K562 (cell line): ENCODE results near the gene CPNE1. TPM values are rescaled to one million over a fixed set of nuclear protein-coding genes. Genes with fewer than 3 reads are reported as not detected.

ENCODE experiments used
- ATAC-seq: fragments of 200-7000 bp; cut with Tn5 transposase; 3 replicates; pipeline ENCODE4 v1.9.1; 2020; ENCODE audit warnings: moderate library complexity
- BruUV-seq: library from RNA; stranded (reverse); fragments of 400-500 nt; replicated peaks from 2 replicates; lab custom pipeline; 2021; lab: Mats Ljungman, UMichigan
- CTCF ChIA-PET: fragments of 300-600 bp; formaldehyde crosslinking; extraction: SDS; loops from one replicate; lab custom pipeline; 2021; ENCODE audit warnings: low intra/inter-chr PET ratio; lab: Yijun Ruan, JAX
- POLR2A ChIA-PET: fragments of 300-600, 350-650 bp; sonication (Branson Sonifier 250); formaldehyde crosslinking; extraction: SDS; loops from one replicate; lab custom pipeline; 2021; ENCODE audit warnings: antibody characterized with exemption, inconsistent platforms; lab: Yijun Ruan, JAX
- DNase-seq, 4 experiments: peaks; one replicate each; pipeline versions ENCODE4 v3.0.0 to v3.0.0-alpha.2; 2011 to 2018; ENCODE audit warnings: low spot score in 3 of 4, mixed read lengths in 3 of 4; ENCODE audit errors: extremely low read depth in 1 of 4
- FAIRE-seq: peaks from 2 replicates; lab custom pipeline; 2011; peaks lifted over from hg19 to GRCh38; lab: Jason Lieb, UNC
- H2AFZ ChIP-seq: 2 replicates; pipeline ENCODE4 v1.6.0; 2011; ENCODE audit warnings: low read depth, low read length, control low read depth, inconsistent platforms
- H3K27ac ChIP-seq: fragments of 200-600 bp; 3 replicates; pipeline ENCODE4 v1.8.0; 2011; ENCODE audit warnings: low read depth, mild to moderate bottlenecking, control low read depth, inconsistent platforms, low read length, moderate library complexity, mixed read lengths; ENCODE audit errors: extremely low read depth
- H3K27me3 ChIP-seq, 2 experiments: fragments of 300-600 bp in 1 of 2; 2 replicates in 1 of 2; 3 replicates in 1 of 2; pipeline versions ENCODE4 v1.6.0 to v1.8.0; 2011; ENCODE audit warnings: inconsistent platforms in 2 of 2, low read length in 2 of 2, mild to moderate bottlenecking in 1 of 2, mixed read lengths in 1 of 2, moderate library complexity in 1 of 2; ENCODE audit not compliant: control insufficient read depth in 2 of 2, insufficient read depth in 2 of 2
- H3K36me3 ChIP-seq: fragments of 300-600 bp; 3 replicates; pipeline ENCODE4 v1.8.0; 2011; ENCODE audit warnings: mild to moderate bottlenecking, low read length, inconsistent platforms; ENCODE audit not compliant: control insufficient read depth, insufficient read depth
- H3K4me1 ChIP-seq, 2 experiments: fragments of 200-600 bp in 1 of 2; replicated peaks in 1 of 2; 2 replicates in 1 of 2; 3 replicates in 1 of 2; pipeline versions ENCODE4 v1.5.1 to v1.8.0; 2011; ENCODE audit warnings: inconsistent platforms in 2 of 2, low read length in 2 of 2, mild to moderate bottlenecking in 1 of 2, mixed read lengths in 1 of 2, moderate library complexity in 1 of 2; ENCODE audit not compliant: control insufficient read depth in 2 of 2, insufficient read depth in 2 of 2
- H3K4me2 ChIP-seq: 2 replicates; pipeline ENCODE4 v1.6.1; 2011; ENCODE audit warnings: low read length, control low read depth, inconsistent platforms, mixed read lengths; ENCODE audit not compliant: insufficient read depth
- H3K4me3 ChIP-seq: fragments of 200-600 bp; sonication (generic), shearing (Covaris generic); 2 replicates; pipeline ENCODE4 v1.5.1; 2016; ENCODE audit warnings: control low read depth, inconsistent platforms
- H3K79me2 ChIP-seq: fragments of 200-600 bp; 3 replicates; pipeline ENCODE4 v1.8.0; 2011; ENCODE audit warnings: low read length, inconsistent platforms; ENCODE audit not compliant: control insufficient read depth, insufficient read depth
- H3K9ac ChIP-seq, 2 experiments: 2 replicates each; pipeline versions ENCODE4 v1.6.0 to v1.6.1; 2011; ENCODE audit warnings: low read depth in 2 of 2, low read length in 2 of 2, control low read depth in 1 of 2, inconsistent platforms in 1 of 2, mild to moderate bottlenecking in 1 of 2, mixed read lengths in 1 of 2; ENCODE audit not compliant: insufficient read depth in 1 of 2
- H3K9me1 ChIP-seq: one replicate; pipeline ENCODE4 v1.6.0; 2011; ENCODE audit warnings: inconsistent platforms, mild to moderate bottlenecking, low read length, moderate library complexity; ENCODE audit not compliant: control insufficient read depth, insufficient read depth
- H3K9me3 ChIP-seq: replicated peaks from 2 replicates; pipeline ENCODE4 v1.5.1; 2011; ENCODE audit warnings: low read depth, low read length, inconsistent platforms; ENCODE audit not compliant: control insufficient read depth, insufficient read depth
- H4K20me1 ChIP-seq: replicated peaks from 2 replicates; pipeline ENCODE4 v1.6.1; 2011; ENCODE audit warnings: low read length, inconsistent platforms, mixed read lengths; ENCODE audit not compliant: control insufficient read depth, insufficient read depth
- CCNT2 ChIP-seq: IDR thresholded peaks from 2 replicates; pipeline ENCODE4 v1.6.1; 2011; ENCODE audit warnings: borderline replicate concordance, low read depth, mild to moderate bottlenecking, moderate library complexity, mixed read lengths, low read length; ENCODE audit not compliant: insufficient read length; ENCODE audit errors: extremely low read depth
- RAD51 ChIP-seq: fragments of 450-650 bp; IDR thresholded peaks from 2 replicates; pipeline ENCODE4 v1.7.1; 2016; ENCODE audit warnings: low read depth, mild to moderate bottlenecking, borderline replicate concordance
- ZNF143 ChIP-seq: sonication (generic); formaldehyde crosslinking; IDR thresholded peaks from 2 replicates; pipeline ENCODE4 v1.9.0; 2022; ENCODE audit warnings: mild to moderate bottlenecking, missing genetic modification reagents
- WGBS: fragments of 100-300 bp; shearing (Covaris generic); methylation state at CpG from one replicate; pipeline ENCODE4 v1.1.6; 2016; ENCODE audit warnings: low coverage, mixed read lengths; ENCODE audit not compliant: insufficient coverage; ENCODE audit errors: missing lambda C conversion rate; 5-methylcytosine and 5-hydroxymethylcytosine counted together
- in situ Hi-C: fragments of 300-500 bp; cut with MboI; formaldehyde crosslinking; loops from 4 replicates; pipeline ENCODE4 v1.15.0; 2018; ENCODE audit warnings: inconsistent platforms, mixed read lengths
- intact Hi-C: fragments of 100-400 bp; cut with micrococcal nuclease; formaldehyde crosslinking; loops from 2 replicates; pipeline ENCODE4 v1.14.2; 2022
- polyA plus RNA-seq, 8 experiments: library from polyadenylated mRNA; depleted of rRNA in 4 of 8; stranded (reverse) in 5 of 8; unstranded in 3 of 8; fragments of >200 nt; fragmentation: Nextera tagmentation in 2 of 8; fragmentation: Illumina TruSeq in 1 of 8; extraction: Ambion mirVana in 2 of 8; extraction: Trizol in 1 of 8; gene quantifications; 2 replicates each; pipeline versions ENCODE4 v1.2.1 to v1.2.3, GENCODE V29; 2011 to 2014; ENCODE audit warnings: inconsistent platforms in 1 of 8, missing spikeins in 1 of 8
- total RNA-seq, 7 experiments: library from RNA; depleted of rRNA in 6 of 7; stranded (reverse); fragments of >200 nt in 6 of 7; fragmentation: Illumina TruSeq in 2 of 7; extraction: Trizol in 2 of 7; gene quantifications; 2 replicates each; pipeline versions ENCODE4 v1.2.1 to v1.2.3, GENCODE V29; 2011 to 2021; ENCODE audit warnings: low replicate concordance in 1 of 7
- TF ChIP-seq, protein P1 (sequence below): fragments of 450-650 bp; formaldehyde crosslinking; IDR thresholded peaks from 2 replicates; pipeline ENCODE4 v1.4.0; 2020; ENCODE audit warnings: mild to moderate bottlenecking, mixed read lengths

CPNE1 gene
- total and polyA plus RNA-seq, 9 of the 15 experiments (the other 6 are each of a cell fraction or from before 2014, with no cell fraction given): 42.1 to 102 (median 56.0) TPM

DNA sequence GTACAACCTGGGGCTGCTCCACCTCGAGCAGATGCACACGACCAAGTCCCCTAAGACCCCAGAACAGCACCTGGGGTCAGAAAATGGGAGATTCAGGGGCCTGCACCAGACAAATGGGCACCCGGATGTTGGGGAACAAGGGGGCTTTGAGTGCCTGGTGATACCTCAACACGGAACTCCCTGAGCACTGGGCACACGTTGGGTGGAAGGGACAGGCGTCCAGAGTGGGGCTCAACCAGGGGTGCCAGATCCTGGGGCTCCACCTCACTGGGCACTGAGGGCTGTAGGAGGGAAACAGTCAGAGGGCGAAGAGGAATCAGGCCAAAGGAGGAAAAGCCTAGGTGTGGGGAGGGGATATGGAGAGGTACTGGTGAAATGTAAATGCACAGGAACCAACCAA lies 82.6 kb downstream of the CPNE1 start:
- H2AFZ ChIP-seq: no peak overlapping the region
- H3K79me2 ChIP-seq: no peaks in the 10 kb centered on the region
- POLR2A ChIA-PET: interaction anchor here (0.5 to 0.9 kb wide), 4 partner anchors 12 to 276 kb away, joined by 3 to 5 read pairs (median 4); no protein-coding TSS in a partner anchor
- no peak overlapping the region for H3K27ac ChIP-seq
- no peak overlapping the region for H3K4me2 ChIP-seq
- intact Hi-C loops: no loop called here
- FAIRE-seq (no peak), DNase-seq (peak in 1 of 4 experiments; percentile 2), ATAC-seq (no peak)
- TF ChIP-seq RAD51 (no peak), ZNF143 (CRISPR knock-in tag) (no peak)
- no peak overlapping the region for H3K9ac ChIP-seq
- no TSS peak for BruUV-seq
- no peaks in the 10 kb centered on the region; a peak in 2 of 5 replicates for H3K27me3 ChIP-seq
- H3K36me3 ChIP-seq: no peaks in the 10 kb centered on the region
- H4K20me1 ChIP-seq: no peaks in the 10 kb centered on the region
- no peaks in the 10 kb centered on the region for H3K9me1 ChIP-seq
- peaks cover 0 to 5% of the 10 kb centered on the region in 2 experiments; a peak in 3 of 5 replicates for H3K4me1 ChIP-seq
- H3K9me3 ChIP-seq: no peaks in the 10 kb centered on the region
- CTCF ChIA-PET: no interaction called here
- 21% methylated on average over 7 of the region's 7 CpGs for WGBS
- H3K4me3 ChIP-seq: no peak overlapping the region
- in situ Hi-C loops: no loop called here

DNA sequence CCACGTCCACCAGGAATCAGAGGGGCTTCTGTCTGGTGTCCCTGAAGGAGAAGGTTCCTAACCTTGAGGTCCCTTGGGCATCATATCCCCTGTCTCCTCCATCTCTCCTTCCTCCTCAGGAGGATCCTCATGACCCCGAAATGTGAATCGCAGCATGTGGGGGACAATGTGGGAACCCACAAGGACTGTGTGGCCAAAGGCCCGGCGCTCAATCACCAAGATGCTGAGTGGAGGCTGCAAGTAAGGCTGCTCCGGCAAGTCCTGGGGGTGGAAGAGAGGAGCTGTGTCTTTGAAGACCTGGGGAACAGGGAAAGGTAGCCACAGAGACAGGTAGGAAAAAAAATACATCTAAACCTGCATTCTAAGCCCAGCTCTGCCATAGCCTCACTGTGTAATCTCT lies 85.5 kb downstream of the CPNE1 start:
- WGBS: 19% methylated on average over 6 of the region's 6 CpGs
- in situ Hi-C loops (no loop called here), intact Hi-C loops (no loop called here)
- DNase-seq (no peak), ATAC-seq (no peak), FAIRE-seq (no peak)
- POLR2A ChIA-PET: interaction anchor here (0.5 to 1.3 kb wide), 4 partner anchors 16 to 419 kb away, joined by 3 to 4 read pairs (median 4); no protein-coding TSS in a partner anchor
- Histone ChIP-seq H3K27ac (no peak overlapping the region), H3K4me3 (no peak overlapping the region), H3K9me3 (no peaks in the 10 kb centered on the region), H3K9me1 (no peaks in the 10 kb centered on the region), H4K20me1 (no peaks in the 10 kb centered on the region), H2AFZ (no peak overlapping the region), H3K4me1 (no peaks in the 10 kb centered on the region; a peak in 1 of 5 replicates), H3K9ac (no peak overlapping the region), H3K36me3 (no peaks in the 10 kb centered on the region), H3K27me3 (no peaks in the 10 kb centered on the region; a peak in 1 of 5 replicates), H3K79me2 (no peaks in the 10 kb centered on the region), H3K4me2 (no peak overlapping the region)
- CTCF ChIA-PET: no interaction called here
- BruUV-seq: no TSS peak
- no peak for TF ChIP-seq CCNT2
- TF ChIP-seq, protein P1, sequence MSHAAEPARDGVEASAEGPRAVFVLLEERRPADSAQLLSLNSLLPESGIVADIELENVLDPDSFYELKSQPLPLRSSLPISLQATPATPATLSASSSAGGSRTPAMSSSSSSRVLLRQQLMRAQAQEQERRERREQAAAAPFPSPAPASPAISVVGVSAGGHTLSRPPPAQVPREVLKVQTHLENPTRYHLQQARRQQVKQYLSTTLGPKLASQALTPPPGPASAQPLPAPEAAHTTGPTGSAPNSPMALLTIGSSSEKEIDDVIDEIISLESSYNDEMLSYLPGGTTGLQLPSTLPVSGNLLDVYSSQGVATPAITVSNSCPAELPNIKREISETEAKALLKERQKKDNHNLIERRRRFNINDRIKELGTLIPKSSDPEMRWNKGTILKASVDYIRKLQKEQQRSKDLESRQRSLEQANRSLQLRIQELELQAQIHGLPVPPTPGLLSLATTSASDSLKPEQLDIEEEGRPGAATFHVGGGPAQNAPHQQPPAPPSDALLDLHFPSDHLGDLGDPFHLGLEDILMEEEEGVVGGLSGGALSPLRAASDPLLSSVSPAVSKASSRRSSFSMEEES (CRISPR knock-in tag): no peak
